PC-9 (cell line): ENCODE measurements around the gene PPIE.

Source experiments
- EZH2 ChIP-seq: fragments of 200-600 bp; sonication (generic); IDR thresholded peaks from 2 replicates; pipeline ENCODE4 v1.8.0; 2017; ENCODE audit warnings: antibody characterized with exemption, low read depth
- TF ChIP-seq, protein P1 (sequence below): fragments of 200-600 bp; sonication (generic); conservative IDR thresholded peaks from 2 replicates; pipeline ENCODE4 v1.6.1; 2017; ENCODE audit warnings: mixed run types, antibody characterized with exemption, mild to moderate bottlenecking, moderate library complexity

DNA sequence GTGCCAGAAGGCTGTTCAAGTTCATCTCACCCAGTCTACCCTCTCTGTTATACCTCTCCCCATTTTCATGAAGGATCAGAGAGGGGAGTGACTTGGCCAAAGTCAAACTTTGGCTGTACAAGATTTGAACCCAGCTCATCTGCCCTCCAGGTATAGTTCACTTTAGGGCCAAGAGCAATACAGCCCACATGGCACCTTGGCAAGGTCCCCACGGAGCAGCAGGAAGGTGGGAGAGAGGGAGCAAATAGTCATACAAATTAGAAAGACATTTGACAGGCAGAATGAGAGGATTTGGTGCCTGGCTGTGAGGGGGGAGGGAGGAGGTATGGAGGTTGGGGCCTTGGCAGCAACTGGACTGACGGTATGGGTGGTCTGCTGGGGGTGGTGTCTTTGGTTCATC, 48.5 kb upstream of the PPIE start:
- TF ChIP-seq, protein P1, sequence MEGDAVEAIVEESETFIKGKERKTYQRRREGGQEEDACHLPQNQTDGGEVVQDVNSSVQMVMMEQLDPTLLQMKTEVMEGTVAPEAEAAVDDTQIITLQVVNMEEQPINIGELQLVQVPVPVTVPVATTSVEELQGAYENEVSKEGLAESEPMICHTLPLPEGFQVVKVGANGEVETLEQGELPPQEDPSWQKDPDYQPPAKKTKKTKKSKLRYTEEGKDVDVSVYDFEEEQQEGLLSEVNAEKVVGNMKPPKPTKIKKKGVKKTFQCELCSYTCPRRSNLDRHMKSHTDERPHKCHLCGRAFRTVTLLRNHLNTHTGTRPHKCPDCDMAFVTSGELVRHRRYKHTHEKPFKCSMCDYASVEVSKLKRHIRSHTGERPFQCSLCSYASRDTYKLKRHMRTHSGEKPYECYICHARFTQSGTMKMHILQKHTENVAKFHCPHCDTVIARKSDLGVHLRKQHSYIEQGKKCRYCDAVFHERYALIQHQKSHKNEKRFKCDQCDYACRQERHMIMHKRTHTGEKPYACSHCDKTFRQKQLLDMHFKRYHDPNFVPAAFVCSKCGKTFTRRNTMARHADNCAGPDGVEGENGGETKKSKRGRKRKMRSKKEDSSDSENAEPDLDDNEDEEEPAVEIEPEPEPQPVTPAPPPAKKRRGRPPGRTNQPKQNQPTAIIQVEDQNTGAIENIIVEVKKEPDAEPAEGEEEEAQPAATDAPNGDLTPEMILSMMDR = no peak
- no peak for TF ChIP-seq EZH2
